ENCODE results near the gene HYAL3.

- TF ChIP-seq MYBL2 (CRISPR knock-in tag; IDR thresholded peaks at IDR 0.05) (no peak), E2F5 (CRISPR knock-in tag; IDR thresholded peaks at IDR 0.05) (no peak), CTCF (IDR thresholded peaks at IDR 0.05) (no peak), NR1H2 (CRISPR knock-in tag; IDR thresholded peaks at IDR 0.05) (no peak), NR2C2 (CRISPR knock-in tag; IDR thresholded peaks at IDR 0.05) (no peak), CBFB (CRISPR knock-in tag; IDR thresholded peaks at IDR 0.05; ENCODE audit: low read depth) (no peak), OVOL2 (CRISPR knock-in tag; IDR thresholded peaks at IDR 0.05; ENCODE audit: borderline replicate concordance) (no peak), GABPB1 (CRISPR knock-in tag; IDR thresholded peaks at IDR 0.05) (no peak), PRDM15 (CRISPR knock-in tag; IDR thresholded peaks at IDR 0.05) (no peak)
Observed at GRCh38 chr3:50290161-50290641, 9.0 kb downstream of the HYAL3 start.
